ENCODE data around the gene NPLOC4. TPM values are rescaled to one million over a fixed set of nuclear protein-coding genes. Genes with fewer than 3 reads are reported as not detected.

The NPLOC4 gene
- polyA plus RNA-seq, 1 of the 3 experiments (the other 2 are of a cell fraction): 88.6 TPM

- 42% methylated on average over 45 of the region's 78 CpGs for WGBS (ENCODE audit: low lambda C conversion rate)
- peaks cover 3% of the 10 kb centered on the region for H3F3A ChIP-seq (replicated peaks; ENCODE audit: insufficient read depth)
- no peak overlapping the region for H3K4me2 ChIP-seq
- H3K27ac ChIP-seq (ENCODE audit: low read depth in 2 of 2, low read length in 1 of 2): no peak overlapping the region
- peaks cover 3% of the 10 kb centered on the region; the same call in 1 of the 2 replicates for H3K9me3 ChIP-seq
- no peaks in the 10 kb centered on the region for H3K79me2 ChIP-seq (ENCODE audit: insufficient read depth)
- H3K9ac ChIP-seq: no peak overlapping the region
- H2AFZ ChIP-seq (ENCODE audit: low read depth): no peak overlapping the region
- no peaks in the 10 kb centered on the region for H3K36me3 ChIP-seq (replicated peaks in 1 of 2; ENCODE audit: control insufficient read depth in 1 of 2, insufficient read depth in 2 of 2, low read length in 1 of 2)
- H4K20me1 ChIP-seq (ENCODE audit: insufficient read depth): no peaks in the 10 kb centered on the region
- peaks cover 6 to 7% of the 10 kb centered on the region in 2 experiments; a peak in 2 of 4 replicates for H3K4me1 ChIP-seq (ENCODE audit: control insufficient read depth in 1 of 2, insufficient read depth in 2 of 2, low read depth in 1 of 2, low read length in 1 of 2)
- H3K9me2 ChIP-seq: no peaks in the 10 kb centered on the region
- H3K27me3 ChIP-seq (ENCODE audit: insufficient read depth): no peaks in the 10 kb centered on the region; the same call in 1 of the 2 replicates
- DNase-seq: peak; percentile 68
- POLR2A ChIA-PET: no interaction called here
- no peak overlapping the region for H3K4me3 ChIP-seq (ENCODE audit: low read depth in 2 of 2, low read length in 1 of 2)
- CTCF ChIA-PET: interaction anchor here (1.2 to 2.3 kb wide), 4 partner anchors 12 to 47 kb away, joined by 3 to 7 read pairs (median 4); partner anchors contain the start of genes NPLOC4 and TSPAN10
- no peak for TF ChIP-seq ELF1 (IDR thresholded peaks at IDR 0.05)
- TF ChIP-seq RFX5 (IDR thresholded peaks at IDR 0.05; ENCODE audit: low read length): no peak
- no peak for TF ChIP-seq JUND (IDR thresholded peaks at IDR 0.05)
- no peak for TF ChIP-seq YY1 (IDR thresholded peaks at IDR 0.05; ENCODE audit: low read depth)
- TF ChIP-seq NRF1 (IDR thresholded peaks at IDR 0.05; ENCODE audit: low read depth, low read length): no peak
- no peak for TF ChIP-seq USF2 (IDR thresholded peaks at IDR 0.05; ENCODE audit: borderline replicate concordance, low read depth, low read length)
- TF ChIP-seq, protein P1, sequence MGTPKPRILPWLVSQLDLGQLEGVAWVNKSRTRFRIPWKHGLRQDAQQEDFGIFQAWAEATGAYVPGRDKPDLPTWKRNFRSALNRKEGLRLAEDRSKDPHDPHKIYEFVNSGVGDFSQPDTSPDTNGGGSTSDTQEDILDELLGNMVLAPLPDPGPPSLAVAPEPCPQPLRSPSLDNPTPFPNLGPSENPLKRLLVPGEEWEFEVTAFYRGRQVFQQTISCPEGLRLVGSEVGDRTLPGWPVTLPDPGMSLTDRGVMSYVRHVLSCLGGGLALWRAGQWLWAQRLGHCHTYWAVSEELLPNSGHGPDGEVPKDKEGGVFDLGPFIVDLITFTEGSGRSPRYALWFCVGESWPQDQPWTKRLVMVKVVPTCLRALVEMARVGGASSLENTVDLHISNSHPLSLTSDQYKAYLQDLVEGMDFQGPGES (IDR thresholded peaks at IDR 0.05; ENCODE audit: low read depth, low read length): no peak
- TF ChIP-seq EP300 (IDR thresholded peaks at IDR 0.05; ENCODE audit: borderline replicate concordance in 1 of 2, low read depth in 1 of 2, low read length in 1 of 2): no peak
- TF ChIP-seq, protein P2, sequence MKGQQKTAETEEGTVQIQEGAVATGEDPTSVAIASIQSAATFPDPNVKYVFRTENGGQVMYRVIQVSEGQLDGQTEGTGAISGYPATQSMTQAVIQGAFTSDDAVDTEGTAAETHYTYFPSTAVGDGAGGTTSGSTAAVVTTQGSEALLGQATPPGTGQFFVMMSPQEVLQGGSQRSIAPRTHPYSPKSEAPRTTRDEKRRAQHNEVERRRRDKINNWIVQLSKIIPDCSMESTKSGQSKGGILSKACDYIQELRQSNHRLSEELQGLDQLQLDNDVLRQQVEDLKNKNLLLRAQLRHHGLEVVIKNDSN (IDR thresholded peaks at IDR 0.05; ENCODE audit: borderline replicate concordance, low read depth): no peak
- no peak for TF ChIP-seq FOSL2 (IDR thresholded peaks at IDR 0.05; ENCODE audit: borderline replicate concordance, low read depth)
- no peak for TF ChIP-seq RXRA (IDR thresholded peaks at IDR 0.05; ENCODE audit: borderline replicate concordance, low read depth)
- TF ChIP-seq, protein P3, sequence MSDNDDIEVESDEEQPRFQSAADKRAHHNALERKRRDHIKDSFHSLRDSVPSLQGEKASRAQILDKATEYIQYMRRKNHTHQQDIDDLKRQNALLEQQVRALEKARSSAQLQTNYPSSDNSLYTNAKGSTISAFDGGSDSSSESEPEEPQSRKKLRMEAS (IDR thresholded peaks at IDR 0.05; ENCODE audit: low read depth): no peak
- no peak for TF ChIP-seq SMC3 (IDR thresholded peaks at IDR 0.05; ENCODE audit: low read depth, low read length)
- no peak for TF ChIP-seq ZBTB33 (IDR thresholded peaks at IDR 0.05; ENCODE audit: borderline replicate concordance, low read depth)
- TF ChIP-seq POLR2AphosphoS5 (IDR thresholded peaks at IDR 0.05; ENCODE audit: low read depth, low read length): no peak
- TF ChIP-seq MXI1 (IDR thresholded peaks at IDR 0.05; ENCODE audit: low read depth, low read length): no peak
- TF ChIP-seq PBX3 (IDR thresholded peaks at IDR 0.05): no peak
- TF ChIP-seq TAF1 (IDR thresholded peaks at IDR 0.05; ENCODE audit: borderline replicate concordance, low read depth, low read length): no peak
Observed at GRCh38 chr17:81648013-81648706, 11.2 kb upstream of the NPLOC4 start.

All from SK-N-SH (cell line).